ENCODE measurements around the gene PTK7.
"Not testable (repeated sequence)": the region's sequence is repeated elsewhere in the genome, so short reads cannot be mapped to it uniquely, and the experiment has no call there.

Gene PTK7

GRCh38 chr6:43035495-43036194 is 40.5 kb upstream of the PTK7 start:
- no peak for DNase-seq (ENCODE audit: extremely low read depth, low read depth)
- no peak overlapping the region for H3K4me3 ChIP-seq (replicated peaks; ENCODE audit: low read depth, low read length)
- TF ChIP-seq CTCF (IDR thresholded peaks at IDR 0.05; ENCODE audit: low read depth, low read length, missing control alignments) = no peak

- DNase-seq (ENCODE audit: extremely low read depth, low read depth) = no peak
- no peak overlapping the region for H3K4me3 ChIP-seq (replicated peaks; ENCODE audit: low read depth, low read length)
- no peak for TF ChIP-seq CTCF (IDR thresholded peaks at IDR 0.05; ENCODE audit: low read depth, low read length, missing control alignments)
These were observed 39.4 kb upstream of the PTK7 start for GRCh38 chr6:43036712-43037111.

- no peak for TF ChIP-seq CTCF (IDR thresholded peaks at IDR 0.05; ENCODE audit: low read depth, low read length, missing control alignments)
- DNase-seq (ENCODE audit: extremely low read depth, low read depth) = no peak
- H3K4me3 ChIP-seq (replicated peaks; ENCODE audit: low read depth, low read length) = no peak overlapping the region
These were observed 38.9 kb upstream of the PTK7 start for GRCh38 chr6:43037197-43037596.

GRCh38 chr6:43037706-43038105 is 38.4 kb upstream of the PTK7 start:
- no peak overlapping the region for H3K4me3 ChIP-seq (replicated peaks; ENCODE audit: low read depth, low read length)
- no peak for DNase-seq (ENCODE audit: extremely low read depth, low read depth)
- no peak for TF ChIP-seq CTCF (IDR thresholded peaks at IDR 0.05; ENCODE audit: low read depth, low read length, missing control alignments)

GRCh38 chr6:43038727-43039126 is 37.4 kb upstream of the PTK7 start:
- no peak for DNase-seq (ENCODE audit: extremely low read depth, low read depth)
- TF ChIP-seq CTCF (IDR thresholded peaks at IDR 0.05; ENCODE audit: low read depth, low read length, missing control alignments) = no peak
- no peak overlapping the region for H3K4me3 ChIP-seq (replicated peaks; ENCODE audit: low read depth, low read length)

- DNase-seq (ENCODE audit: extremely low read depth, low read depth) = no peak
- no peak overlapping the region for H3K4me3 ChIP-seq (replicated peaks; ENCODE audit: low read depth, low read length)
These were observed 35.4 kb upstream of the PTK7 start for GRCh38 chr6:43040542-43041257.

GRCh38 chr6:43041475-43041874 is 34.6 kb upstream of the PTK7 start:
- not testable (repeated sequence) for DNase-seq (ENCODE audit: extremely low read depth, low read depth); H3K4me3 ChIP-seq (replicated peaks; ENCODE audit: low read depth, low read length)

More at GRCh38 chr6:43040542-43041257, 35.4 kb upstream of the PTK7 start:
- TF ChIP-seq CTCF (IDR thresholded peaks at IDR 0.05; ENCODE audit: low read depth, low read length, missing control alignments) = no peak

All from HFF-Myc (cell line).